K562 (cell line): ENCODE measurements around the gene EXOG. TPM values are rescaled to one million over a fixed set of nuclear protein-coding genes. Genes with fewer than 3 reads are reported as not detected.
A peak's percentile ranks its signal among the peaks of the same experiment; 100 is the strongest.

ENCODE experiments used
- ASH1L ChIP-seq: fragments of 450-650 bp; IDR thresholded peaks from 2 replicates; pipeline ENCODE4 v1.6.1; 2018; ENCODE audit warnings: borderline replicate concordance, mild to moderate bottlenecking, low read depth; ENCODE audit not compliant: partially characterized antibody
- CREB1 ChIP-seq, 2 experiments: sonication (generic) in 1 of 2; formaldehyde crosslinking in 1 of 2; IDR thresholded peaks; 2 replicates each; pipeline versions ENCODE4 v1.6.1 to v1.8.0; 2012 to 2022; ENCODE audit warnings: inconsistent platforms in 1 of 2, mild to moderate bottlenecking in 1 of 2, missing genetic modification reagents in 1 of 2, moderate library complexity in 1 of 2
- FOXK2 ChIP-seq, 2 experiments: fragments of 450-650 bp; IDR thresholded peaks in 1 of 2; conservative IDR thresholded peaks in 1 of 2; 2 replicates each; pipeline ENCODE4 v1.6.1; 2016; ENCODE audit warnings: low read depth in 2 of 2, mild to moderate bottlenecking in 1 of 2
- MYC ChIP-seq, 2 experiments: fragments of 250-450 bp in 1 of 2; sonication (Bioruptor Pico) in 1 of 2; IDR thresholded peaks; 2 replicates each; pipeline versions ENCODE4 v1.5.1 to v1.6.1; 2012 to 2021; ENCODE audit warnings: low read depth in 2 of 2, borderline replicate concordance in 1 of 2, improper control_type of control experiment in 1 of 2, low read length in 1 of 2, mild to moderate bottlenecking in 1 of 2, moderate library complexity in 1 of 2
- RREB1 ChIP-seq: fragments of 250-450 bp; sonication (Bioruptor Pico); IDR thresholded peaks from 2 replicates; pipeline ENCODE4 v1.4.0; 2020
- SETDB1 ChIP-seq: IDR thresholded peaks from one replicate; pipeline ENCODE4 v1.6.1; 2012; ENCODE audit warnings: low read length, control low read depth, inconsistent platforms
- TEAD2 ChIP-seq: fragments of 450-650 bp; IDR thresholded peaks from 2 replicates; pipeline ENCODE4 v1.6.1; 2016; ENCODE audit warnings: missing genetic modification characterization, control low read depth, missing compliant biosample characterization
- ZBTB9 ChIP-seq: fragments of 450-650 bp; formaldehyde crosslinking; IDR thresholded peaks from 2 replicates; pipeline ENCODE4 v1.4.0; 2020; ENCODE audit warnings: mild to moderate bottlenecking, moderate library complexity
- ZNF24 ChIP-seq: fragments of 450-650 bp; IDR thresholded peaks from 2 replicates; pipeline ENCODE4 v1.6.1; 2016
- ZNF316 ChIP-seq: fragments of 450-650 bp; IDR thresholded peaks from 2 replicates; pipeline ENCODE4 v1.6.1; 2016
- ZNF609 ChIP-seq: sonication (generic); formaldehyde crosslinking; IDR thresholded peaks from 2 replicates; pipeline ENCODE4 v1.8.1; 2023; ENCODE audit warnings: missing genetic modification reagents, mild to moderate bottlenecking, borderline replicate concordance
- ZNF79 ChIP-seq: fragments of 250-450 bp; sonication (Bioruptor Pico); IDR thresholded peaks from 2 replicates; pipeline ENCODE4 v1.4.0; 2020; ENCODE audit warnings: low read depth, mild to moderate bottlenecking, moderate library complexity
- ZSCAN29 ChIP-seq: fragments of 450-650 bp; IDR thresholded peaks from 2 replicates; pipeline ENCODE4 v1.6.1; 2017
- ZZZ3 ChIP-seq: fragments of 450-650 bp; IDR thresholded peaks from 2 replicates; pipeline ENCODE4 v1.6.1; 2016; ENCODE audit warnings: antibody characterized with exemption, mild to moderate bottlenecking, moderate library complexity
- polyA plus RNA-seq, 8 experiments: library from polyadenylated mRNA; depleted of rRNA in 4 of 8; stranded (reverse) in 5 of 8; unstranded in 3 of 8; fragments of >200 nt; fragmentation: Nextera tagmentation in 2 of 8; fragmentation: Illumina TruSeq in 1 of 8; extraction: Ambion mirVana in 2 of 8; extraction: Trizol in 1 of 8; gene quantifications; 2 replicates each; pipeline versions ENCODE4 v1.2.1 to v1.2.3, GENCODE V29; 2011 to 2014; ENCODE audit warnings: inconsistent platforms in 1 of 8, missing spikeins in 1 of 8
- total RNA-seq, 7 experiments: library from RNA; depleted of rRNA in 6 of 7; stranded (reverse); fragments of >200 nt in 6 of 7; fragmentation: Illumina TruSeq in 2 of 7; extraction: Trizol in 2 of 7; gene quantifications; 2 replicates each; pipeline versions ENCODE4 v1.2.1 to v1.2.3, GENCODE V29; 2011 to 2021; ENCODE audit warnings: low replicate concordance in 1 of 7

The EXOG gene
- total and polyA plus RNA-seq, 9 of the 15 experiments (the other 6 are each of a cell fraction or from before 2014, with no cell fraction given), result 10.8 to 21.7 (median 14.8) TPM

- TF ChIP-seq ZNF609 (CRISPR knock-in tag), result no peak
- peak; percentile 96 to 98 for TF ChIP-seq FOXK2 (conservative IDR thresholded peaks at IDR 0.05 in 1 of 2, IDR thresholded peaks at IDR 0.05 in 1 of 2; ENCODE audit: low read depth in 2 of 2)
- no peak for TF ChIP-seq ASH1L
- no peak for TF ChIP-seq ZSCAN29
- peak; percentile 70 for TF ChIP-seq MYC (IDR thresholded peaks at IDR 0.05; ENCODE audit: low read depth, low read length)
- TF ChIP-seq MYC (CRISPR knock-in tag; IDR thresholded peaks at IDR 0.05; ENCODE audit: borderline replicate concordance, low read depth), result peak; percentile 45; the same call in 1 of the 2 replicates
- no peak for TF ChIP-seq TEAD2 (tag)
- TF ChIP-seq RREB1 (CRISPR knock-in tag), result no peak
- TF ChIP-seq ZBTB9 (CRISPR knock-in tag), result peak; percentile 79; the same call in 1 of the 2 replicates
- no peak for TF ChIP-seq ZNF316
- TF ChIP-seq SETDB1, result no peak
- no peak for TF ChIP-seq ZNF79 (CRISPR knock-in tag)
- no peak for TF ChIP-seq ZZZ3
- TF ChIP-seq ZNF24, result no peak
- no peak for TF ChIP-seq CREB1 (IDR thresholded peaks at IDR 0.05)
- TF ChIP-seq CREB1 (CRISPR knock-in tag; IDR thresholded peaks at IDR 0.05), result 0 out of 2 replicates have a peak, but pooled peaks have one; percentile 15
Measured at GRCh38 chr3:38453075-38453912, 42.8 kb upstream of the EXOG start, which contains the start of gene ACVR2B (continued).
